OCI-LY1 (cell line): ENCODE results near the gene SPNS2.
"Not testable (repeated sequence)": the region's sequence is repeated elsewhere in the genome, so short reads cannot be mapped to it uniquely, and the experiment has no call there.

ENCODE experiments used
- H2AFZ ChIP-seq: fragments of 200-600 bp; sonication (generic), shearing (Covaris generic); 2 replicates; pipeline ENCODE4 v1.6.0; 2014; ENCODE audit warnings: antibody characterized with exemption, mild to moderate bottlenecking, low read length
- H3F3A ChIP-seq: fragments of 200-600 bp; sonication (generic), shearing (Covaris generic); 2 replicates; pipeline ENCODE4 v1.6.0; 2014; ENCODE audit warnings: mild to moderate bottlenecking, antibody characterized with exemption, low read length, moderate library complexity; ENCODE audit not compliant: insufficient read depth
- H3K27ac ChIP-seq: fragments of 200-600 bp; sonication (generic); 2 replicates; pipeline ENCODE4 v1.5.1; 2014; ENCODE audit warnings: low read length, mixed run types, mild to moderate bottlenecking, low read depth; ENCODE audit not compliant: poor library complexity, severe bottlenecking
- H3K27me3 ChIP-seq: fragments of 200-600 bp; sonication (generic); 2 replicates; pipeline ENCODE4 v1.6.0; 2014; ENCODE audit warnings: antibody characterized with exemption, mild to moderate bottlenecking, low read length, moderate library complexity; ENCODE audit not compliant: insufficient read depth
- H3K36me3 ChIP-seq: fragments of 200-600 bp; sonication (generic); 2 replicates; pipeline ENCODE4 v1.6.1; 2014; ENCODE audit warnings: mild to moderate bottlenecking, antibody characterized with exemption, low read length, moderate library complexity, mixed read lengths; ENCODE audit not compliant: insufficient read depth
- H3K4me1 ChIP-seq: fragments of 200-600 bp; sonication (generic); 2 replicates; pipeline ENCODE4 v1.5.1; 2014; ENCODE audit warnings: mild to moderate bottlenecking, low read length, moderate library complexity; ENCODE audit not compliant: insufficient read depth, severe bottlenecking
- H3K4me2 ChIP-seq: fragments of 200-600 bp; sonication (generic), shearing (Covaris generic); 2 replicates; pipeline ENCODE4 v1.6.1; 2014; ENCODE audit warnings: low read length
- H3K4me3 ChIP-seq: fragments of 200-600 bp; sonication (generic); 2 replicates; pipeline ENCODE4 v1.5.1; 2014; ENCODE audit warnings: low read length, low read depth, mild to moderate bottlenecking, mixed read lengths; ENCODE audit not compliant: poor library complexity, severe bottlenecking
- H3K79me2 ChIP-seq: fragments of 200-600 bp; shearing (Covaris generic); 2 replicates; pipeline ENCODE4 v1.6.1; 2016; ENCODE audit warnings: mixed run types, low read length, mixed read lengths; ENCODE audit not compliant: insufficient read depth
- H3K9ac ChIP-seq: fragments of 200-600 bp; sonication (generic), shearing (Covaris generic); 2 replicates; pipeline ENCODE4 v1.6.1; 2014; ENCODE audit warnings: mild to moderate bottlenecking, low read length, mixed read lengths
- H3K9me2 ChIP-seq: fragments of 200-600 bp; sonication (generic), shearing (Covaris generic); 2 replicates; pipeline ENCODE4 v1.6.1; 2014; ENCODE audit warnings: low read depth, mild to moderate bottlenecking, low read length, mixed read lengths
- H3K9me3 ChIP-seq: fragments of 200-600 bp; shearing (Covaris generic); 2 replicates; pipeline ENCODE4 v1.6.1; 2014; ENCODE audit warnings: low read length, mixed read lengths
- H4K20me1 ChIP-seq: fragments of 200-600 bp; sonication (generic), shearing (Covaris generic); 2 replicates; pipeline ENCODE4 v1.6.0; 2016; ENCODE audit warnings: mild to moderate bottlenecking, low read length; ENCODE audit not compliant: insufficient read depth
- CTCF ChIP-seq: fragments of 200-600 bp; sonication (generic), shearing (Covaris generic); IDR thresholded peaks from 2 replicates; pipeline ENCODE4 v1.5.1; 2017; ENCODE audit warnings: mild to moderate bottlenecking, antibody characterized with exemption, low read length, moderate library complexity, mixed read lengths
- EZH2 ChIP-seq: fragments of 200-600 bp; sonication (generic), shearing (Covaris generic); IDR thresholded peaks from 2 replicates; pipeline ENCODE4 v1.8.0; 2017; ENCODE audit warnings: borderline replicate concordance, mixed run types, mild to moderate bottlenecking, antibody characterized with exemption, low read length, moderate library complexity, mixed read lengths

SPNS2 gene

GRCh38 chr17:4577386-4577993 is 78.8 kb downstream of the SPNS2 start:
- Histone ChIP-seq H3K27ac (no peak overlapping the region), H3K9ac (no peak overlapping the region), H3K79me2 (no peaks in the 10 kb centered on the region), H2AFZ (no peak overlapping the region), H3K4me1 (no peaks in the 10 kb centered on the region), H3K36me3 (no peaks in the 10 kb centered on the region), H3F3A (no peaks in the 10 kb centered on the region), H3K27me3 (peaks cover 15% of the 10 kb centered on the region), H3K4me3 (no peak overlapping the region), H3K9me2 (no peaks in the 10 kb centered on the region), H4K20me1 (no peaks in the 10 kb centered on the region), H3K4me2 (no peak overlapping the region), H3K9me3 (no peaks in the 10 kb centered on the region)
- TF ChIP-seq EZH2 (no peak), CTCF (no peak)

- not testable (repeated sequence) for H3K4me1 ChIP-seq, H3K9me3 ChIP-seq, H3K36me3 ChIP-seq, H3F3A ChIP-seq, H3K4me2 ChIP-seq, H4K20me1 ChIP-seq, H3K79me2 ChIP-seq, H3K9ac ChIP-seq, H3K4me3 ChIP-seq, H3K27ac ChIP-seq, H3K9me2 ChIP-seq, H2AFZ ChIP-seq
- H3K27me3 ChIP-seq: peaks cover 15% of the 10 kb centered on the region
Measured at GRCh38 chr17:4578349-4578748, 79.7 kb downstream of the SPNS2 start.

GRCh38 chr17:4579678-4580077 is 81.0 kb downstream of the SPNS2 start:
- Histone ChIP-seq H3K9me2 (no peaks in the 10 kb centered on the region), H3K27ac (no peak overlapping the region), H3K27me3 (peaks cover 15% of the 10 kb centered on the region), H3K4me2 (no peak overlapping the region), H3K79me2 (no peaks in the 10 kb centered on the region), H3F3A (no peaks in the 10 kb centered on the region), H3K4me3 (no peak overlapping the region), H3K9me3 (no peaks in the 10 kb centered on the region), H4K20me1 (no peaks in the 10 kb centered on the region), H3K4me1 (no peaks in the 10 kb centered on the region), H2AFZ (no peak overlapping the region), H3K36me3 (no peaks in the 10 kb centered on the region), H3K9ac (no peak overlapping the region)
- TF ChIP-seq EZH2 (no peak), CTCF (no peak)

GRCh38 chr17:4580291-4580690 is 81.6 kb downstream of the SPNS2 start:
- H3K4me3 ChIP-seq: no peak overlapping the region
- TF ChIP-seq CTCF: no peak

More at GRCh38 chr17:4580291-4580690, 81.6 kb downstream of the SPNS2 start:
- H2AFZ ChIP-seq: no peak overlapping the region
- no peaks in the 10 kb centered on the region for H3K79me2 ChIP-seq
- H4K20me1 ChIP-seq: no peaks in the 10 kb centered on the region
- no peaks in the 10 kb centered on the region for H3K4me1 ChIP-seq
- H3F3A ChIP-seq: no peaks in the 10 kb centered on the region
- H3K27ac ChIP-seq: no peak overlapping the region
- no peaks in the 10 kb centered on the region for H3K9me2 ChIP-seq
- H3K9me3 ChIP-seq: no peaks in the 10 kb centered on the region
- H3K27me3 ChIP-seq: peaks cover 15% of the 10 kb centered on the region
- H3K36me3 ChIP-seq: no peaks in the 10 kb centered on the region
- no peak overlapping the region for H3K4me2 ChIP-seq
- no peak overlapping the region for H3K9ac ChIP-seq
